HepG2 (cell line): ENCODE measurements around the gene MBLAC1. TPM values are rescaled to one million over a fixed set of nuclear protein-coding genes. Genes with fewer than 3 reads are reported as not detected.

Experiments
- ATAC-seq: fragments of 200-7000 bp; cut with Tn5 transposase; 3 replicates; pipeline ENCODE4 v1.9.1; 2020; ENCODE audit warnings: mild to moderate bottlenecking, moderate library complexity
- BruUV-seq: library from RNA; stranded (reverse); fragments of 400-500 nt; replicated peaks from 2 replicates; lab custom pipeline; 2021; lab: Mats Ljungman, UMichigan
- CTCF ChIA-PET: fragments of 300-600 bp; formaldehyde crosslinking; extraction: SDS; loops from one replicate; lab custom pipeline; 2021; ENCODE audit warnings: low total read pairs, inconsistent platforms, low intra/inter-chr PET ratio; lab: Yijun Ruan, JAX
- POLR2A ChIA-PET: fragments of 350-600 bp; sonication (Branson Sonifier 250); formaldehyde crosslinking; loops from one replicate; lab custom pipeline; 2020; ENCODE audit warnings: antibody characterized with exemption, inconsistent platforms; lab: Yijun Ruan, JAX
- DNase-seq: peaks from one replicate; pipeline ENCODE4 v3.0.0-alpha.2; 2015; ENCODE audit warnings: low spot score
- FAIRE-seq: peaks from 3 replicates; lab custom pipeline; 2011; peaks lifted over from hg19 to GRCh38; lab: Jason Lieb, UNC
- H2AFZ ChIP-seq: one replicate; pipeline ENCODE4 v1.6.1; 2011; ENCODE audit warnings: low read length, inconsistent platforms
- H3K27ac ChIP-seq: fragments of 300-600 bp; 3 replicates; pipeline ENCODE4 v1.8.0; 2011; ENCODE audit warnings: mixed run types, mild to moderate bottlenecking, mixed read lengths, low read length, inconsistent platforms; ENCODE audit not compliant: insufficient read depth; ENCODE audit errors: extremely low read length
- H3K27me3 ChIP-seq, 2 experiments: fragments of 200-600 bp in 1 of 2; 2 replicates in 1 of 2; 3 replicates in 1 of 2; pipeline versions ENCODE4 v1.6.0 to v1.8.0; 2011; ENCODE audit warnings: low read length in 2 of 2, mild to moderate bottlenecking in 2 of 2, moderate library complexity in 2 of 2, inconsistent platforms in 1 of 2; ENCODE audit not compliant: insufficient read depth in 2 of 2, control insufficient read depth in 1 of 2
- H3K36me3 ChIP-seq, 2 experiments: fragments of 200-600 bp in 1 of 2; replicated peaks in 1 of 2; 2 replicates in 1 of 2; 3 replicates in 1 of 2; pipeline versions ENCODE4 v1.5.1 to v1.8.0; 2011; ENCODE audit warnings: low read length in 2 of 2, inconsistent platforms in 1 of 2; ENCODE audit not compliant: insufficient read depth in 2 of 2, control insufficient read depth in 1 of 2
- H3K4me1 ChIP-seq: 2 replicates; pipeline ENCODE4 v1.5.1; 2012; ENCODE audit warnings: low read length, inconsistent platforms; ENCODE audit not compliant: insufficient read depth
- H3K4me2 ChIP-seq: 2 replicates; pipeline ENCODE4 v1.6.0; 2011; ENCODE audit warnings: low read depth, low read length, inconsistent platforms
- H3K4me3 ChIP-seq, 3 experiments: fragments of 200-600 bp in 1 of 3; sonication (generic), shearing (Covaris generic) in 1 of 3; replicated peaks in 1 of 3; 2 replicates each; pipeline ENCODE4 v1.5.1; 2011 to 2016; ENCODE audit warnings: low read length in 3 of 3, inconsistent platforms in 2 of 3, low read depth in 2 of 3, mild to moderate bottlenecking in 2 of 3, control low read depth in 1 of 3, mixed read lengths in 1 of 3; ENCODE audit not compliant: insufficient read depth in 1 of 3
- H3K79me2 ChIP-seq: one replicate; pipeline ENCODE4 v1.6.1; 2011; ENCODE audit warnings: low read length, inconsistent platforms; ENCODE audit not compliant: insufficient read depth
- H3K9ac ChIP-seq: 2 replicates; pipeline ENCODE4 v1.6.0; 2011; ENCODE audit warnings: mild to moderate bottlenecking, low read depth, low read length, inconsistent platforms; ENCODE audit not compliant: insufficient read depth
- H3K9me3 ChIP-seq: 2 replicates; pipeline ENCODE4 v1.5.1; 2012; ENCODE audit warnings: mild to moderate bottlenecking, low read length
- H4K20me1 ChIP-seq: 2 replicates; pipeline ENCODE4 v1.6.0; 2011; ENCODE audit warnings: inconsistent platforms, mild to moderate bottlenecking, low read length, moderate library complexity; ENCODE audit not compliant: insufficient read depth
- GABPB1 ChIP-seq: IDR thresholded peaks from 2 replicates; pipeline ENCODE4 v1.6.1; 2016; ENCODE audit warnings: mild to moderate bottlenecking, missing genetic modification reagents, moderate library complexity, missing compliant biosample characterization
- HNRNPK ChIP-seq: fragments of 200-400 bp; formaldehyde crosslinking; IDR thresholded peaks from 2 replicates; pipeline ENCODE4 v1.6.1; 2018; ENCODE audit warnings: low read length, low read depth, moderate library complexity, mild to moderate bottlenecking; ENCODE audit not compliant: poor library complexity, severe bottlenecking
- HNRNPUL1 ChIP-seq: fragments of 200-400 bp; formaldehyde crosslinking; IDR thresholded peaks from 2 replicates; pipeline ENCODE4 v1.6.1; 2017; ENCODE audit warnings: low read depth, mild to moderate bottlenecking, low read length, moderate library complexity
- NFKBIZ ChIP-seq: IDR thresholded peaks from 2 replicates; pipeline ENCODE4 v1.6.1; 2018; ENCODE audit warnings: missing genetic modification reagents, missing compliant biosample characterization
- RBM22 ChIP-seq: fragments of 200-400 bp; formaldehyde crosslinking; optimal IDR thresholded peaks from 2 replicates; pipeline ENCODE3; 2017; ENCODE audit warnings: mild to moderate bottlenecking, low read length, moderate library complexity
- SAP130 ChIP-seq: IDR thresholded peaks from 2 replicates; pipeline ENCODE4 v1.6.1; 2016; ENCODE audit warnings: low read depth
- SRY ChIP-seq: sonication (generic); formaldehyde crosslinking; IDR thresholded peaks from 2 replicates; pipeline ENCODE4 v1.8.0; 2022; ENCODE audit warnings: mild to moderate bottlenecking, missing genetic modification reagents
- ZFP1 ChIP-seq: IDR thresholded peaks from 2 replicates; pipeline ENCODE4 v1.6.1; 2016
- ZKSCAN5 ChIP-seq: sonication (generic); formaldehyde crosslinking; IDR thresholded peaks from 2 replicates; pipeline ENCODE4 v1.5.1; 2020; ENCODE audit warnings: mild to moderate bottlenecking, missing genetic modification reagents
- ZNF264 ChIP-seq: sonication (generic); formaldehyde crosslinking; IDR thresholded peaks from 2 replicates; pipeline ENCODE4 v1.4.0; 2020; ENCODE audit warnings: missing genetic modification reagents
- ZNF44 ChIP-seq: sonication (generic); formaldehyde crosslinking; IDR thresholded peaks from 2 replicates; pipeline ENCODE4 v1.5.1; 2020; ENCODE audit warnings: mild to moderate bottlenecking, missing genetic modification reagents
- ZNF572 ChIP-seq: sonication (generic); formaldehyde crosslinking; IDR thresholded peaks from 2 replicates; pipeline ENCODE4 v1.5.1; 2020; ENCODE audit warnings: mild to moderate bottlenecking, missing genetic modification reagents
- ZNF670 ChIP-seq: sonication (generic); formaldehyde crosslinking; IDR thresholded peaks from 2 replicates; pipeline ENCODE4 v1.8.0; 2022; ENCODE audit warnings: mild to moderate bottlenecking, missing genetic modification reagents, borderline replicate concordance
- WGBS: methylation state at CpG from one replicate; pipeline ENCODE4 v1.1.6; 2017; ENCODE audit warnings: low lambda C conversion rate; 5-methylcytosine and 5-hydroxymethylcytosine counted together
- in situ Hi-C: cut with HindIII; loops from 2 replicates; pipeline ENCODE4 v1.10.0; 2017; ENCODE audit warnings: low pct_unique_long_range_greater_than_20kb; ENCODE audit not compliant: extremely low pct_ligation_motif_present
- intact Hi-C: fragments of 100-400 bp; cut with micrococcal nuclease; formaldehyde crosslinking; loops from one replicate; pipeline ENCODE4 v1.10.0; 2022; ENCODE audit not compliant: unreplicated experiment
- polyA plus RNA-seq, 8 experiments: library from polyadenylated mRNA; depleted of rRNA in 3 of 8; stranded (reverse) in 7 of 8; unstranded in 1 of 8; fragments of >200 nt; fragmentation: Illumina TruSeq in 4 of 8; extraction: Trizol in 4 of 8; gene quantifications; 2 replicates each; pipeline versions ENCODE4 v1.2.1 to v1.2.3, GENCODE V29; 2011 to 2016; ENCODE audit warnings: low read depth in 4 of 8, missing spikeins in 1 of 8, mixed read lengths in 1 of 8; ENCODE audit not compliant: insufficient read depth in 1 of 8
- total RNA-seq, 5 experiments: library from RNA; depleted of rRNA; stranded (reverse); fragments of >200 nt; fragmentation: Illumina TruSeq; extraction: Trizol; gene quantifications; 2 replicates each; pipeline ENCODE4 v1.2.3, GENCODE V29; 2016; ENCODE audit warnings: low read depth in 1 of 5
- TF ChIP-seq, protein P1 (sequence below): sonication (generic); formaldehyde crosslinking; IDR thresholded peaks from 2 replicates; pipeline ENCODE4 v1.4.0; 2020; ENCODE audit warnings: low read depth, mild to moderate bottlenecking, missing genetic modification reagents
- TF ChIP-seq, protein P2 (sequence below): sonication (generic); formaldehyde crosslinking; IDR thresholded peaks from 2 replicates; pipeline ENCODE4 v1.8.0; 2022; ENCODE audit warnings: low read depth, missing genetic modification reagents
- TF ChIP-seq, protein P3 (sequence below): sonication (generic); formaldehyde crosslinking; IDR thresholded peaks from 2 replicates; pipeline ENCODE4 v1.5.1; 2020; ENCODE audit warnings: missing genetic modification reagents, mild to moderate bottlenecking, borderline replicate concordance

MBLAC1 gene
- total and polyA plus RNA-seq, 2 of the 13 experiments (the other 11 are each of a cell fraction or from before 2014, with no cell fraction given): 0.79 to 2.1 TPM

DNA sequence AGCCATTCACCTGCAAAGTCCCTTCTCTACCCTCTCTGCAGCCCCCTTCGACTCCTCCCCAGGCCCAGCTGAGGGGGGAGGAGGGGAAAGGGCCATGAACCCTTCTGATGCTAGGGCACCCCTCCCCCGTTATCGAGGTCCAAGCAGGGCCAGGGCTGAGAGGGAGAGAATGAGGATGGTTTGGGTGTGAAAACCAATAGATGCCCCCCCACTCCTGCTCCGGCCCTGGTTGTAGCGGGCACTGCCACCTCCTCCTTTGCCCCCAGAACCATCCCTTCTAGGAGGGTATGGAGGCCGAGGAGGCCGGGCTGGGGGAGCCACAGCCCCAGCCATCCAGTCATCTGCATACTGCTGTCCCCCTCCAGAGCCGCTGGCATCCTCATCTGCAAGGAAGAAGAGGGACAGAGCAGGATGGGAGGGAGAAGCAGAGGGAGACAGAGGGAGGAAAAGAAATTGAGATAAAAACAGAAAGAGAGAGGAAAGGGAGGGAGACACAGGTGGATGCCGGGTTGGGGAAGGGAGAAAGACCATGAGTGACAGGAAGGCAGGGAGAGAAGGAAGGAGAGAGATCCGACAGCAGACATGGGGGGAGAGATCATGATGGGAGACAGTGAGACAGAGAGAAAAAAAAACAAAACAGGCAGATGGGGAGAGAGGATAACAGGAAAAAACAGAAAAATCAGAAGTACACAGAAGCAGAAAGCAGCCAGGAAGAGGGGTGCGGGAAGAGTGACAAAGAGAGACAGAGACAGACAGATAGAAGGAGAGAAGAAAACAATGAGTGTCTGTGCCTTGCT, 43.5 kb downstream of the MBLAC1 start:
- no peak for FAIRE-seq

DNA sequence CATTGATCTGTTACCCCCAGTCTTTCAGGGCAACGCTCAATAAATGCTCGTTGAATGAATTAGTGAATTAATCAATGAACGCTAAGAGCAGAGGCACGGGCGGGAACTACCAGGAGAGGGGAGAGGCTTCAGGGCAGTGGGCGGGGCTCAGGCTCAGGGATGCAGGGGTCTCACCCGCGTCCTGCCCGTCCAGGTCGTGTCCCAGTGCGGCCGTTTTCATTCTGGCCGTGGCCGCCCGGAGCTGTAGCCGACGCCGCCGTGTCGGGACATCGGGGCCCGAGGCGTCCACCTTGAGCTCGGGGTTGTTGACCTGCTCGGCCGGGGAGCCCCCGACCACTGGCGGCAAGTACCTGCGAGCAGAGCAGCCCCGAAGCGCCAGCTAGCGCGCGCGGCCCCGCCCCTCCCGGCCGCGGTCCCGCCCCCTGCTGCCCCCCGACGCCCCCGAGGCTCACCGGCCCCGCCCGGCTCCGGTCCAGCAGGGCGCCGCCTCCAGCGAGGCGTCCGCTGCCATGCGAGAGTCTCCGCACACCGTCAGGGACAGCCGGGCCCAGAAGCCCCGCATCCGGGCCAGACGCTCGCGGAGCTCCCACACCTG, 44.4 kb downstream of the MBLAC1 start:
- 6% methylated on average over 11 of the region's 61 CpGs for WGBS
- Histone ChIP-seq H3K4me2 (peak overlapping the region; percentile 77), H3K9ac (no peak overlapping the region)
- TF ChIP-seq ZKSCAN5 (CRISPR knock-in tag): no peak
- TF ChIP-seq ZFP1 (CRISPR knock-in tag): no peak
- no peak for TF ChIP-seq NFKBIZ (CRISPR knock-in tag)
- no peak for TF ChIP-seq ZNF44 (CRISPR knock-in tag)
- TF ChIP-seq SRY: no peak
- TF ChIP-seq ZNF264 (CRISPR knock-in tag): no peak
- TF ChIP-seq, protein P1, sequence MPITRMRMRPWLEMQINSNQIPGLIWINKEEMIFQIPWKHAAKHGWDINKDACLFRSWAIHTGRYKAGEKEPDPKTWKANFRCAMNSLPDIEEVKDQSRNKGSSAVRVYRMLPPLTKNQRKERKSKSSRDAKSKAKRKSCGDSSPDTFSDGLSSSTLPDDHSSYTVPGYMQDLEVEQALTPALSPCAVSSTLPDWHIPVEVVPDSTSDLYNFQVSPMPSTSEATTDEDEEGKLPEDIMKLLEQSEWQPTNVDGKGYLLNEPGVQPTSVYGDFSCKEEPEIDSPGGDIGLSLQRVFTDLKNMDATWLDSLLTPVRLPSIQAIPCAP (CRISPR knock-in tag): no peak
- no peak for TF ChIP-seq HNRNPUL1
- 0 out of 2 replicates have a peak, but pooled peaks have one; percentile 10 for TF ChIP-seq SAP130
- TF ChIP-seq ZNF572 (CRISPR knock-in tag): 0 out of 2 replicates have a peak, but pooled peaks have one; percentile 20
- no peak for TF ChIP-seq ZNF670 (CRISPR knock-in tag)
- peak; percentile 45; the same call in 1 of the 2 replicates for TF ChIP-seq GABPB1 (CRISPR knock-in tag)
- TF ChIP-seq, protein P2, sequence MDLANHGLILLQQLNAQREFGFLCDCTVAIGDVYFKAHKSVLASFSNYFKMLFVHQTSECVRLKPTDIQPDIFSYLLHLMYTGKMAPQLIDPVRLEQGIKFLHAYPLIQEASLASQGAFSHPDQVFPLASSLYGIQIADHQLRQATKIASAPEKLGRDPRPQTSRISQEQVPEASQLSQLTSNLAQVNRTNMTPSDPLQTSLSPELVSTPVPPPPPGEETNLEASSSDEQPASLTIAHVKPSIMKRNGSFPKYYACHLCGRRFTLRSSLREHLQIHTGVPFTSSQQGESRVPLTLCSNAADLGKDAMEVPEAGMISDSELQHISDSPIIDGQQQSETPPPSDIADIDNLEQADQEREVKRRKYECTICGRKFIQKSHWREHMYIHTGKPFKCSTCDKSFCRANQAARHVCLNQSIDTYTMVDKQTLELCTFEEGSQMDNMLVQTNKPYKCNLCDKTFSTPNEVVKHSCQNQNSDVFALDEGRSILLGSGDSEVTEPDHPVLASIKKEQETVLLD (CRISPR knock-in tag): no peak

More for the DNA sequence above, 43.5 kb downstream of the MBLAC1 start:
- 55% methylated on average over 11 of the region's 11 CpGs for WGBS
- Histone ChIP-seq H3K4me2 (peak overlapping the region; percentile 77; the same call in 1 of the 2 replicates), H3K9ac (no peak overlapping the region), H4K20me1 (no peaks in the 10 kb centered on the region), H3K36me3 (no peaks in the 10 kb centered on the region), H3K79me2 (no peaks in the 10 kb centered on the region), H2AFZ (no peak overlapping the region), H3K9me3 (no peaks in the 10 kb centered on the region), H3K4me1 (peaks cover 43% of the 10 kb centered on the region), H3K4me3 (0 out of 6 replicates have a peak overlapping the region, but pooled peaks of 1 of the 3 experiments have one; percentile 73), H3K27ac (no peak overlapping the region), H3K27me3 (peaks cover 1 to 43% of the 10 kb centered on the region in 2 experiments; a peak in 3 of 5 replicates)
- peak; percentile 59 for TF ChIP-seq HNRNPK
- TF ChIP-seq, protein P3, sequence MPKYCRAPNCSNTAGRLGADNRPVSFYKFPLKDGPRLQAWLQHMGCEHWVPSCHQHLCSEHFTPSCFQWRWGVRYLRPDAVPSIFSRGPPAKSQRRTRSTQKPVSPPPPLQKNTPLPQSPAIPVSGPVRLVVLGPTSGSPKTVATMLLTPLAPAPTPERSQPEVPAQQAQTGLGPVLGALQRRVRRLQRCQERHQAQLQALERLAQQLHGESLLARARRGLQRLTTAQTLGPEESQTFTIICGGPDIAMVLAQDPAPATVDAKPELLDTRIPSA (CRISPR knock-in tag): no peak
- no peak for TF ChIP-seq RBM22
- no peak for ATAC-seq
- intact Hi-C loops (no loop called here), in situ Hi-C loops (no loop called here)
- no TSS peak for BruUV-seq
- CTCF ChIA-PET: no interaction called here
- DNase-seq: no peak
- POLR2A ChIA-PET: no interaction called here

More for the DNA sequence above, 44.4 kb downstream of the MBLAC1 start:
- intact Hi-C loops: no loop called here
- peaks cover 43% of the 10 kb centered on the region for H3K4me1 ChIP-seq
- ATAC-seq (peak; percentile 42), FAIRE-seq (no peak), DNase-seq (no peak)
- in situ Hi-C loops: no loop called here
- peaks cover 2 to 41% of the 10 kb centered on the region in 2 experiments; a peak in 4 of 5 replicates for H3K27me3 ChIP-seq
- no peaks in the 10 kb centered on the region for H4K20me1 ChIP-seq
- no TSS peak for BruUV-seq
- no peaks in the 10 kb centered on the region for H3K79me2 ChIP-seq
- no peaks in the 10 kb centered on the region for H3K36me3 ChIP-seq
- H3K27ac ChIP-seq: no peak overlapping the region
- no peak overlapping the region for H2AFZ ChIP-seq
- peak overlapping the region; percentile 51 to 73 (median 52); a peak in 4 of 6 replicates for H3K4me3 ChIP-seq
- CTCF ChIA-PET: no interaction called here
- POLR2A ChIA-PET: no interaction called here
- no peaks in the 10 kb centered on the region for H3K9me3 ChIP-seq
